ENCODE results near the gene OIP5. TPM values are rescaled to one million over a fixed set of nuclear protein-coding genes. Genes with fewer than 3 reads are reported as not detected.
"Not testable (repeated sequence)": the region's sequence is repeated elsewhere in the genome, so short reads cannot be mapped to it uniquely, and the experiment has no call there.

The OIP5 gene
- total and polyA plus RNA-seq, 5 donors from 2014 or later = 0.94 to 5.0 (median 1.4) TPM

GRCh38 chr15:41284427-41285177, 47.8 kb downstream of the OIP5 start:
- Mint-ChIP-seq H3K27me3 (peaks cover 5% of the 10 kb centered on the region), H3K27ac (peak overlapping the region; percentile 98 to 99 (median 99)), H3K36me3 (peaks cover 33% of the 10 kb centered on the region), H3K4me1 (peaks cover 10 to 61% (median 40%) of the 10 kb centered on the region in 4 donors), H3K9me3 (no peaks in the 10 kb centered on the region), H3K4me3 (peak overlapping the region; percentile 87 to 97 (median 96))
- Histone ChIP-seq H3K27me3 (ENCODE audit: control insufficient read depth, insufficient read depth, low read length) (no peaks in the 10 kb centered on the region), H3K4me3 (ENCODE audit: low read depth, low read length) (peak overlapping the region; percentile 95), H3K27ac (ENCODE audit: insufficient read depth, low read length, poor library complexity, severe bottlenecking) (peak overlapping the region; percentile 92), H3K36me3 (ENCODE audit: control insufficient read depth, insufficient read depth, low read length) (peaks cover 30% of the 10 kb centered on the region), H3K4me1 (ENCODE audit: control insufficient read depth, insufficient read depth, low read length, poor library complexity, severe bottlenecking) (peaks cover 56% of the 10 kb centered on the region), H3K9me3 (ENCODE audit: control insufficient read depth in 2 of 2, low read length in 2 of 2) (no peaks in the 10 kb centered on the region)
- peak in 2 of 3 donors; percentile 15 to 81 for DNase-seq
- ATAC-seq (ENCODE audit: low read depth in 2 of 2) = no peak

DNA sequence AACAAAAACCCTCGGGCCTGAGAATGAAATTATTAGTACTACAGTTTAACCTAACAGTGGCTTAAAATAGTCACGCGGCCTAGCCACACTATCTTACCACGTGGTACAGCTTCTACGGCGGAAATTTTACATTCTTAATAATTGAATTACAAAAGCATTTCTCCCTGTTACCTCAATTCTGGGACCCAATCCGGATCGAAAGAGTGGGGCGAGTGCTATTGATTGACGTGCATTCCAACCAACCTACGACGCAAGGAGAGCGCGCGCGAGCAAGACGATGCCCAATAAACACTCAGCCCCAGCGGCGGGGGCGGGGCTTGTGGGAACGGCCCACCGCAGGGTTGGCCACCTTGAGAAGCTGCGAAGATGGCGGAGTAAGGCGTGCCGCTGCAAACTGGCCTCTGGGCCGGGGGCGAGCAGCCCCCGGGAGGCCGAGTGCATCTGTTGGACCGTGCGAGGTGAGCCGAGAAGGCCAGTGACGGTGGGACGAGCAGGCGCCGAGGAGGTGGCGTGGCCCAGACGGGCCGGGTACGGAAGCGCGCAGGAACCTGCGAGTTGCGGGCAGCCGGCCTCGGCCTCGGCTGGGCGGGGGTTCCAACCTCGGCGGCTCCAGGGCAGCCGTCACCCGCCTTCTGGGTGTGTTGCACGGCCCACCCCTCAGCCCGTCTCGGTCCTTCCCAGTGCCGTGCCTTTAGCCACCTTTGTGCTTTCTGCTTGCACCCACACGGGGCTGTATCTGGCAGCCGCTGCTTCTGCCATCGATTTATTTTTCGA, 48.6 kb downstream of the OIP5 start:
- Histone ChIP-seq H3K27me3 (ENCODE audit: control insufficient read depth, insufficient read depth, low read length) (no peaks in the 10 kb centered on the region), H3K4me3 (ENCODE audit: low read depth, low read length) (peak overlapping the region; percentile 95), H3K4me1 (ENCODE audit: control insufficient read depth, insufficient read depth, low read length, poor library complexity, severe bottlenecking) (peaks cover 54% of the 10 kb centered on the region), H3K9me3 (ENCODE audit: control insufficient read depth in 2 of 2, low read length in 2 of 2) (no peaks in the 10 kb centered on the region), H3K27ac (ENCODE audit: insufficient read depth, low read length, poor library complexity, severe bottlenecking) (peak overlapping the region; percentile 92), H3K36me3 (ENCODE audit: control insufficient read depth, insufficient read depth, low read length) (peaks cover 34% of the 10 kb centered on the region)
- peaks cover 34% of the 10 kb centered on the region for H3K36me3 Mint-ChIP-seq
- H3K9me3 Mint-ChIP-seq = no peaks in the 10 kb centered on the region
- DNase-seq = peak; percentile 96 to 100 (median 98)
- H3K27ac Mint-ChIP-seq = peak overlapping the region; percentile 99
- H3K4me1 Mint-ChIP-seq = peaks cover 10 to 56% (median 40%) of the 10 kb centered on the region in 4 donors
- ATAC-seq (ENCODE audit: low read depth in 2 of 2) = peak; percentile 95 to 96
- peak overlapping the region; percentile 87 to 97 (median 96) for H3K4me3 Mint-ChIP-seq
- H3K27me3 Mint-ChIP-seq = peaks cover 5% of the 10 kb centered on the region

- H3K4me3 Mint-ChIP-seq = peak overlapping the region; percentile 87 to 97 (median 96)
- DNase-seq = peak in 1 of 3 donors; percentile 36
Measured at GRCh38 chr15:41282980-41283652, 49.3 kb downstream of the OIP5 start.

DNA sequence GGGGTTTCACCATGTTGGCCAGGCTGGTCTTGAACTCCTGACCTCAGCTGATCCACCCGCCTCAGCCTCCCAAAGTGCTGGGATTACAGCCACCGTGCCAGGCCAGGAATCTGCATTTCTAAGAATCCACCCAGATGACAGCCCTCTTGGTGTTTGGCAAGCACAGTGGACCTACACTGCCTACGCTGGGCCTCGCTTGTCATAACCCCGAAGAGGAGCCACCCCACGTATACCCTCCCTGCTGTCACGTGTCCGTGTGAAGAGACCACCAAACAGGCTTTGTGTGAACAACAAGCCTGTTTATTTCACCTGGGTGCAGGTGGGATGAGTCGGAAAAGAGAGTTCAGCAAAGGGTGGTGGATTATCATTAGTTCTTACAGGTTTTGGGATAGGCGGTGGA, 50.0 kb downstream of the OIP5 start:
- DNase-seq; ATAC-seq (ENCODE audit: low read depth in 2 of 2); H3K4me3 ChIP-seq (ENCODE audit: low read depth, low read length); H3K27me3 Mint-ChIP-seq; H3K9me3 Mint-ChIP-seq; H3K9me3 ChIP-seq (ENCODE audit: control insufficient read depth in 2 of 2, low read length in 2 of 2); H3K27me3 ChIP-seq (ENCODE audit: control insufficient read depth, insufficient read depth, low read length): not testable (repeated sequence)
- Histone ChIP-seq H3K36me3 (ENCODE audit: control insufficient read depth, insufficient read depth, low read length) (peaks cover 25% of the 10 kb centered on the region), H3K27ac (ENCODE audit: insufficient read depth, low read length, poor library complexity, severe bottlenecking) (peak overlapping the region; percentile 92), H3K4me1 (ENCODE audit: control insufficient read depth, insufficient read depth, low read length, poor library complexity, severe bottlenecking) (peaks cover 41% of the 10 kb centered on the region)
- peaks cover 30% of the 10 kb centered on the region for H3K36me3 Mint-ChIP-seq
- H3K4me1 Mint-ChIP-seq = peaks cover 10 to 43% (median 30%) of the 10 kb centered on the region in 4 donors
- peak overlapping the region; percentile 99 for H3K27ac Mint-ChIP-seq
- H3K4me3 Mint-ChIP-seq = peak overlapping the region in 3 of 4 donors; percentile 95 to 97 (median 96)

More at GRCh38 chr15:41282980-41283652, 49.3 kb downstream of the OIP5 start:
- Histone ChIP-seq H3K4me1 (ENCODE audit: control insufficient read depth, insufficient read depth, low read length, poor library complexity, severe bottlenecking) (peaks cover 48% of the 10 kb centered on the region), H3K36me3 (ENCODE audit: control insufficient read depth, insufficient read depth, low read length) (peaks cover 26% of the 10 kb centered on the region), H3K4me3 (ENCODE audit: low read depth, low read length) (peak overlapping the region; percentile 37), H3K27ac (ENCODE audit: insufficient read depth, low read length, poor library complexity, severe bottlenecking) (peak overlapping the region; percentile 92)
- H3K27ac Mint-ChIP-seq = peak overlapping the region; percentile 99
- peaks cover 10 to 49% (median 33%) of the 10 kb centered on the region in 4 donors for H3K4me1 Mint-ChIP-seq
- not testable (repeated sequence) for ATAC-seq (ENCODE audit: low read depth in 2 of 2); H3K9me3 Mint-ChIP-seq; H3K9me3 ChIP-seq (ENCODE audit: control insufficient read depth in 2 of 2, low read length in 2 of 2); H3K27me3 Mint-ChIP-seq; H3K27me3 ChIP-seq (ENCODE audit: control insufficient read depth, insufficient read depth, low read length)
- H3K36me3 Mint-ChIP-seq = peaks cover 32% of the 10 kb centered on the region

GRCh38 chr15:41281236-41281635, 51.2 kb downstream of the OIP5 start:
- ATAC-seq (ENCODE audit: low read depth in 2 of 2) = no peak
- no peaks in the 10 kb centered on the region for H3K9me3 Mint-ChIP-seq
- Histone ChIP-seq H3K27me3 (ENCODE audit: control insufficient read depth, insufficient read depth, low read length) (no peaks in the 10 kb centered on the region), H3K9me3 (ENCODE audit: control insufficient read depth in 2 of 2, low read length in 2 of 2) (no peaks in the 10 kb centered on the region), H3K4me3 (ENCODE audit: low read depth, low read length) (no peak overlapping the region), H3K4me1 (ENCODE audit: control insufficient read depth, insufficient read depth, low read length, poor library complexity, severe bottlenecking) (peaks cover 29% of the 10 kb centered on the region), H3K36me3 (ENCODE audit: control insufficient read depth, insufficient read depth, low read length) (peaks cover 13% of the 10 kb centered on the region), H3K27ac (ENCODE audit: insufficient read depth, low read length, poor library complexity, severe bottlenecking) (no peak overlapping the region)
- peak overlapping the region in 1 of 4 donors; percentile 37 for H3K4me3 Mint-ChIP-seq
- peaks cover 5% of the 10 kb centered on the region for H3K27me3 Mint-ChIP-seq
- DNase-seq = no peak
- peaks cover 10 to 31% (median 20%) of the 10 kb centered on the region in 4 donors for H3K4me1 Mint-ChIP-seq
- no peak overlapping the region for H3K27ac Mint-ChIP-seq
- peaks cover 25% of the 10 kb centered on the region for H3K36me3 Mint-ChIP-seq

DNA sequence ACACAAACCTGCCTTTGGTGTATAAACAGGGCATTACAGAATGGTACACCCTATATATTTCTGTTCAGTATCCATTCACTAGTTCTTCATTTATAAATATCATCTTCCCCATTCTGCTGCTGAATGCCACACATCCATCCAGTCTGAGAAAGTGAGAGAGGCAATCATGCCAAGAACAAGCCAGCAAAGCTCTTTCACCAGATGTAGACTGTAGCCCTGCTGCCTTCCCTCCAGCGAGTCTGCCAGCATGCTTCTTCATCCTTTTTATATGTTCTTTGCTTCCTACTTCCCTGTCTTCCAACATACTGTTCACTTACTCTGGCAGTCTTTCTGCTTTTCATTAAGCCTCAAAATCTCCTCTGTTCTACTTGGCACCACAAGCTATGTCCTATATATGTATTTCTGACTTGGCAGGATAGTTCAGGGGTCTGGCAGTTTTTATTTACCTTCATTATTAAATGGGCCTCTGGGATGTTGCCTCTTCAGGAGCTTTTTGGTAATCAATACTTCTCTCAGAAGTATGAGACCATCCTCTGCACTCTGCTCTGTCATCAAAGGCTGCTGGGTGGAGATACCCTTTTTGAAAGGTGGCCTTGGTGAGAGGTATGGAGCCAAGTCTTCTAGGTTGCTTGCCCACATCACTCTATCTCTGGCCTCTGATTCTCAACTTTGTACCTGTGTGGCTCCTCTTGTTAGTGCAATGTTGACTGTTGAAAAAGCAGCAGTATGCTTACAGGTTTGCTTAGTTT, 52.7 kb downstream of the OIP5 start:
- Mint-ChIP-seq H3K27ac (peak overlapping the region in 1 of 3 donors; percentile 85), H3K27me3 (peaks cover 4% of the 10 kb centered on the region), H3K9me3 (no peaks in the 10 kb centered on the region), H3K4me3 (no peak overlapping the region), H3K4me1 (peaks cover 5 to 18% (median 9%) of the 10 kb centered on the region in 4 donors), H3K36me3 (peaks cover 17% of the 10 kb centered on the region)
- Histone ChIP-seq H3K4me3 (ENCODE audit: low read depth, low read length) (no peak overlapping the region), H3K27ac (ENCODE audit: insufficient read depth, low read length, poor library complexity, severe bottlenecking) (no peak overlapping the region), H3K4me1 (ENCODE audit: control insufficient read depth, insufficient read depth, low read length, poor library complexity, severe bottlenecking) (peaks cover 13% of the 10 kb centered on the region), H3K36me3 (ENCODE audit: control insufficient read depth, insufficient read depth, low read length) (peaks cover 5% of the 10 kb centered on the region), H3K9me3 (ENCODE audit: control insufficient read depth in 2 of 2, low read length in 2 of 2) (no peaks in the 10 kb centered on the region), H3K27me3 (ENCODE audit: control insufficient read depth, insufficient read depth, low read length) (no peaks in the 10 kb centered on the region)
- DNase-seq (no peak), ATAC-seq (ENCODE audit: low read depth in 2 of 2) (no peak)

GRCh38 chr15:41278319-41278718, 54.1 kb downstream of the OIP5 start:
- Mint-ChIP-seq H3K27ac (no peak overlapping the region), H3K4me3 (no peak overlapping the region), H3K4me1 (peaks cover under 1 to 10% (median 6%) of the 10 kb centered on the region in 4 donors), H3K9me3 (no peaks in the 10 kb centered on the region), H3K27me3 (no peaks in the 10 kb centered on the region), H3K36me3 (peaks cover 22% of the 10 kb centered on the region)
- no peak overlapping the region for H3K27ac ChIP-seq (ENCODE audit: insufficient read depth, low read length, poor library complexity, severe bottlenecking)
- no peak for DNase-seq
- no peak for ATAC-seq (ENCODE audit: low read depth in 2 of 2)
- H3K36me3 ChIP-seq (ENCODE audit: control insufficient read depth, insufficient read depth, low read length) = peaks cover 7% of the 10 kb centered on the region
- H3K9me3 ChIP-seq (ENCODE audit: control insufficient read depth in 2 of 2, low read length in 2 of 2) = no peaks in the 10 kb centered on the region
- H3K27me3 ChIP-seq (ENCODE audit: control insufficient read depth, insufficient read depth, low read length) = no peaks in the 10 kb centered on the region
- no peak overlapping the region for H3K4me3 ChIP-seq (ENCODE audit: low read depth, low read length)
- H3K4me1 ChIP-seq (ENCODE audit: control insufficient read depth, insufficient read depth, low read length, poor library complexity, severe bottlenecking) = peaks cover 7% of the 10 kb centered on the region

Data from CD4-positive, CD25-positive, alpha-beta regulatory T cell (primary cell).